D721Med (cell line): Measurements from ENCODE around the gene STEAP3.

ENCODE experiments used
- DNase-seq: peaks from one replicate; pipeline ENCODE4 v3.0.0; 2011; ENCODE audit warnings: low spot score; ENCODE audit not compliant: insufficient read length
- FAIRE-seq: peaks from 2 replicates; lab custom pipeline; 2011; peaks lifted over from hg19 to GRCh38; lab: Jason Lieb, UNC
- CTCF ChIP-seq: IDR thresholded peaks from 2 replicates; pipeline ENCODE4 v1.5.1; 2012; ENCODE audit warnings: mild to moderate bottlenecking, control low read depth; ENCODE audit not compliant: insufficient read depth; ENCODE audit errors: missing control alignments

The STEAP3 gene

GRCh38 chr2:119245841-119246230 is 22.2 kb downstream of the STEAP3 start:
- DNase-seq (no peak), FAIRE-seq (no peak)
- no peak for TF ChIP-seq CTCF

- no peak for FAIRE-seq
- TF ChIP-seq CTCF: no peak
Observed at GRCh38 chr2:119246884-119247843, 23.5 kb downstream of the STEAP3 start.

GRCh38 chr2:119247844-119248271 is 24.2 kb downstream of the STEAP3 start:
- no peak for TF ChIP-seq CTCF
- no peak for DNase-seq
- no peak for FAIRE-seq

More at GRCh38 chr2:119246884-119247843, 23.5 kb downstream of the STEAP3 start:
- DNase-seq: no peak

GRCh38 chr2:119248311-119248710 is 24.7 kb downstream of the STEAP3 start:
- DNase-seq: no peak
- no peak for TF ChIP-seq CTCF
- no peak for FAIRE-seq

GRCh38 chr2:119248751-119249150 is 25.1 kb downstream of the STEAP3 start:
- FAIRE-seq: no peak
- DNase-seq: no peak
- no peak for TF ChIP-seq CTCF

- no peak for FAIRE-seq
- DNase-seq: no peak
- no peak for TF ChIP-seq CTCF
Observed at GRCh38 chr2:119249311-119249710, 25.7 kb downstream of the STEAP3 start.
